NCI-H2227 treated with DMSO at 0.1 percent for 48 hours (cell line): ENCODE data around the gene SEZ6.
"Not testable (repeated sequence)": the region's sequence is repeated elsewhere in the genome, so short reads cannot be mapped to it uniquely, and the experiment has no call there.

ENCODE experiments used
- DNase-seq: peaks from one replicate; lab custom pipeline; 2025; lab: John Stamatoyannopoulos, UW

The SEZ6 gene

DNA sequence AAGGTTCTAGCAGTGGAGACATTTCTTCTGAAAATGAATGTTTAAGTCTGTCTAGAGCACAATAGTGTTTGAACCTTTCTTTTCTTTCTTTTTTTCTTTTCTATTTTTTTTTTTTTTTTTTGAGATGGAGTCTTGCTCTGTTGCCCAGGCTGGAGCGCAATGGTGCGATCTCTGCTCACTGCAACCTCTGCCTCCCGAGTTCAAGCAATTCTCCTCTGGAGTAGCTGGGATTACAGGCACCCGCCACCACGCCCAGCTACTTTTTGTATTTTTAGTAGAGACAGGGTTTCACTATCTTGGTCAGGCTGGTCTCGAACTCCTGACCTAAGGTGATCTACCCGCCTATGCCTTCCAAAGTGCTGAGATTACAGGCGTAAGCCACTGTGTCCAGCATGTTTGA, 71.3 kb downstream of the SEZ6 start:
- DNase-seq: not testable (repeated sequence)

DNA sequence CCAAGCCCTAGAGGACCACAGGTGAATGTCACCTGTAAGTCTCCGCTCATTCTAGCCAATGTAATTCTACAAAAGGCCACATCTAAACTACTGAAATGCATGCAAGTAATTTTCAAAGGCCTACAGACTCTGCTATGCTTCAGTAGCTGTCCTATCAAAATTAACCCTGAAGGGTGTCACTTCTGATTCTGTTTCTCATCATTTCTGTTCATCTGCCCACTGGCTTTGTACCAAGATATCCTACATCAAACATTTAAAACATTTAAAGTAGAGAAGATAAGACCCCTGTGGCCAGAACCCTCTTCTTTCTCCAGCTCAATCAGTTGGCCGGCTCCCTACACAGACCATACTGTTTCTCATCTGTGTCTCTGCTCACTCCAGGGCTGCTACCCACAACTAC, 76.0 kb downstream of the SEZ6 start:
- no peak for DNase-seq

DNA sequence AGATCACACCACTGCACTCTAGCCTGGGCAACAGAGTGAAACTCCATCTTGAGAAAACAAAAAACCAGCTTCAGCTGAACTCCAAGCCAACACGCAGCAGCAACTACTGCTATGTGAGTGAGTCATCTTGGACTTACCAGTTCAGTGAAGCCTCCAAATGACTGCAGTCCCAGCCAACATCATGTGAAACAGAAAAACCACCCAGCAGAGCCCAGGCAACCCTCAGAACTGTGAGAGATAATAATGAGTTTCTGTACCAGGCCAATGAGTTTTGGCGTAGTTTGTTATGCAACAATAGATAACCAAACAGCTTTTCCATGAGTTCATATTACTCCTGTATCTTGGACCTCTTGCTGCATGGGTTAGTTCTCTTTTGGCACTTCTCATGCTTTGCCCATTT, 77.8 kb downstream of the SEZ6 start:
- no peak for DNase-seq

DNA sequence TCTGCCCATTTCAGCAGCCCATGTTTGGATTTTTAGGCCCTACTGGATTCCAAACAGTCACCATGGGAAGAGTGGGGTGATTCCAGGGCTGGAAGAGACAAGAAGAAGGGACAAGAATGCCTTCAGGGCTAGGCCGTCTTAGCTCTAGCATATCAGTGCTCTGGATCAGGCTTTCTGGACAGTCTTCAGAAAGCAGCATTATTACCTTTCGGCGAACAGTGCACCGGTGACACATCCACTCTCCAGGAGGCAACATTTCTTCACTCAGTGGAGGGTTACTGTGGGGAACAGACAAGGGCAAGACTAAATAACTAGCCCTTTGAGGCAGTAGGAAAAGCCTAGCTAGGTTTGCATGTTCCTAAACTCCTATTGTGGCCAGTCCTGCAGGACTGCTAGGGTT, 79.0 kb downstream of the SEZ6 start:
- DNase-seq: no peak

DNA sequence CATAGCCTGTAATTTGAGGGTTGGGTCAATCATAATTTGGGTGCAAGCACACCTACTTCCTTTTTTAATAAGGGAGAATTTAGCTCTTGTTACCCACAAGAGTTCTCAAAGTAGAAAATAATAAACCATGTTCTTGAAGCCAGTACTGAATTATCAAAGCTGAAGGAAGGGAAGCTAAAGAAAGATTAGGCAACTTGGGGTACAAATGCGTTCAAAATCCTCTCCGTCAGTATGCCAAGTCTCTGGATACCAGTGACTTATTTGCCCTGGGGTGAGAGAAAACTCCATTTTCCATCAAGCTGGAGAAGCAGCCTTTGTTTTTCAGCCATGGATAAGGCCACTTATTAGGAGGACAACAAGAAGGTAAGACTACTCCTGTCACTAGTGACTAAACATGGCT, 79.5 kb downstream of the SEZ6 start:
- DNase-seq: no peak

DNA sequence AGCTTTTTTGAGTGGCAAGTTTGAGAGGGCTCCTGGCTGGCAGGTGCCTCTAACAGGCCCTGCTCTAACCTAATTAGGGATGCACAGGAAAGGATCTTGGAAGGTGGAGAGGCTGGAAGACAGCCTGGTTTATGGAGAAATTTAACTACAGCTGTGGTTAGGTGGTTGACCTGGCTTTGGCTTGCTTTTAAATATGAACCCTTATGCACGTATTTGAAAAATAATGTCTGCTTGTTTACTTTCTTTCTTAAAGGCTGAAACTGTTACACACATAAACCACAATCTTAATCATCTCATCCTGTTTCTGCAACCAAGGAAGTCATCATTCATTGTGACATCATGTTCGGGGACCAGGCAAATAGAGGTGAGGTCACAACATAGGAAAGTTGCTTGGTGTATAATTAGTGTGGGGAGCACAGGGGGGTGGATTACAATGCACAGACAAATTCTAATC, 79.9 kb downstream of the SEZ6 start:
- no peak for DNase-seq

DNA sequence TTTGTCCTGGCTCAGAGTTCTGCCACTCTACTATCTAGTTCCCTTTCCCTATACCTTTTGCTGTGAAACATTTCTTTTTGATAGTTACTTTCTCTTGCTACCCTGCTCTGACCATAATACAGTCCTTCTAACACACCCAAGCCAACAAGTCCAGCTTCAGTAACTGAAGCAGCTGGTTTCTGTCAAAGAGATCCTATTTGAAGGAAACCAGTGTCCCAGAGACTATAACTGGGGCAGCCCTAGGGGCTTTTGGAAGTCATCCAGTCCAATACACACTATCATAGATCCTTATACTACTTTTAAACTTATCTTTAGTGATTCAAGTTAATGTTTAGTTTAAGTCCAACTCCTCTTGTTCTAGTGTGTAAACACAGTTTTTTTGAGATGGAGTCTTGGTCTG, 85.6 kb downstream of the SEZ6 start:
- DNase-seq: no peak

DNA sequence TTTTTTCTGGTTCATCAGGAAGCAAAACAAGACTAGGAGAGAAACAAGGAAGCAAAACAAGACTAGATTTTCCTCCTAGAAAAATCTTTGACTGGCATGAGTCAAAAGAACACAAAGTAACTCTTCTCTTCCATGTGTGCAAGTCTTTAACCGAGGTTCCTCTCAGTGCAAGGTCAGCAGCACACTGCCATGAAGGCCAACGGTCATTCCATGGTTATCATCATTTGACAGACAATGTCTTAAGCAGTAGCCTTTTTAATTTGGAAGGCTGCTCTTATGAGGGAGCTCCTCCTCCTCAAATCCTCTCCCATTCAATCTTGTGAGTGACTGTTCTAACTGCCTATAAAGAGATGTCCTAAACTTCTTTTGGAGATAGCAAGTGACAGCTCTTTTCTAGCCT, 87.5 kb downstream of the SEZ6 start:
- no peak for DNase-seq

DNA sequence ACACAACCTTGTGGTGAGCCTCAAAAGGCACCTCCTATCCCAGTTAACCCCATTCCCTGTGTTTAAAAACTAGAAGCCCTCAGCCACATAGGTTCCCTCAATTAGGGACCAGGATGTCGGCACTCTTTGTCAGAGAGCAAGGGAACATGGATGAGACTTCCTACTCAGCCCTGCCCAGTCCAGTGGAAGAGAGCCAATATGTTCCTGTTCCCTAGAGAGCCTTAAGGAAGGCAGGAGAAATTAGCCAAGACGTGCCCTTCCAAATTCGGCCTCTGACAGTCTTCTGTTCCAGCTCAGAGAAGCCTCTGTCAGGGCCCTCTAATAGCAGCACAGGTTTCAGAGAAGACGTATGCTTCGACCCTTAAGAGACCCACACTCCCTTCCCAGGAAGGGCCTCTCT, 88.4 kb downstream of the SEZ6 start:
- DNase-seq: no peak

DNA sequence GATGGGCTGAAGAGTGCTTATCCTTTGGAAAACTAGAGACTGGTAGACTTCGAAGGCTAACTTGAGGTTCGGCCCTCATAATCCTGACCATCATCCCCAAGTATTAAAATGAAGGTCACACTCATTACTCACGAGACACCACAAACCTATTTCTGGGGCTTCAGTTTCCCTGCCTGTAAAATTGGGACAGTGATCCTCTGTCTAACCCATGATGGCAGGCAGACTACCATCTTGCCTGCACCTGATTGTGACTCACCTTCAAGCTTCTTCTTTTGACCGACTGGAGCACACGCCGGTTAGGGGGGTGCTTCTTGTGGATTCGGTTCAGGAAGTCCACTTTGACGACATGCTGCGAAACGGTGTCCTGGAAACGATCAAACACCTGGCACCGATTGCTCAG, 88.8 kb downstream of the SEZ6 start:
- DNase-seq: no peak

DNA sequence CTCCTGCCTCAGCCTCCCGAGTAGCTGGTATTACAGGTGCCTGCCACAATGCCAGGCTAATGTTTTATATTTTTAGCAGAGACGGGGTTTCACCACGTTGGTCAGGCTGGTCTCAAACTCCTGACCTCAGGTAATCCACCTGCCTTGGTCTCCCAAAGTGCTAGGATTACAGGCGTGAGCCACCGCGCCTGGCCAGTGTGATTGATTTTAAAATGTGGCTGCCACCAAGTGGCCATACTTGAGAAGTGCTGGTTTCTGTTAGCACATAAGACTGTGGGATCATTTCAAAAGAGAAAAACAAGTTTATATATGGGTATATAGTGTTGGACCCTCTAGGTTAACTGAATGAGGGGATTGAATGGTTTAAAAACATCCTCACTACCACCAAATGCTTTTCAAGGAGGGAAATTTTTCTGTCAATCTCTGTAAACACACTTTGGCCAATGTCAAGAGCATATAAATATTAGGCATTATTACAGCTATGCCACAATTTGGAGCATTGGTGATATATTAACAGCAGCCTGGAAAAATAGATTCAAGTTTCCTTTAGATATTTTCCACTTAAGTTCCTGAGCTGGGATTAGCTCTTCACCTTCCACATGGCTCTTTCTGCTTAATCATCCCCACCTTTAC, 89.4 kb downstream of the SEZ6 start:
- peak; percentile 8 for DNase-seq

DNA sequence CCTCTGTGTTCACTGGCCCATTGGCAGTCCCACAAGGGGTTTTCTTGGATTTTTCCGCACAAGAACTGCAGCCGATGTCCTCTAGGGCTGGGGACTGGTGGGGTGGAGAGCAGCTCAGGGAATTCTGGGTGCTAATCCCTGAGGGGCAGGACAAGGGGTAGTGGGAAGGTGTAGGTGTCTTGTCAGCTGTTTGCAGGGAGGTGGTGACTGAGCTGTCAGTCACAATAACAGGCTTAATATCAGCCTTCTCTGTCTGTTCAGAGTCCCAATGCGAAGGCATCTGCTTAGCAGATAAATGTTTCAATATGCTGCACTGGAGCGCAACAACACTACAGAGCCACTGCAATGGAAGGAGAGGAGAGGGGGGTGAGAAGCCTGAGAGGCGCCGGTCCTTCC, 92.9 kb downstream of the SEZ6 start:
- DNase-seq: no peak

DNA sequence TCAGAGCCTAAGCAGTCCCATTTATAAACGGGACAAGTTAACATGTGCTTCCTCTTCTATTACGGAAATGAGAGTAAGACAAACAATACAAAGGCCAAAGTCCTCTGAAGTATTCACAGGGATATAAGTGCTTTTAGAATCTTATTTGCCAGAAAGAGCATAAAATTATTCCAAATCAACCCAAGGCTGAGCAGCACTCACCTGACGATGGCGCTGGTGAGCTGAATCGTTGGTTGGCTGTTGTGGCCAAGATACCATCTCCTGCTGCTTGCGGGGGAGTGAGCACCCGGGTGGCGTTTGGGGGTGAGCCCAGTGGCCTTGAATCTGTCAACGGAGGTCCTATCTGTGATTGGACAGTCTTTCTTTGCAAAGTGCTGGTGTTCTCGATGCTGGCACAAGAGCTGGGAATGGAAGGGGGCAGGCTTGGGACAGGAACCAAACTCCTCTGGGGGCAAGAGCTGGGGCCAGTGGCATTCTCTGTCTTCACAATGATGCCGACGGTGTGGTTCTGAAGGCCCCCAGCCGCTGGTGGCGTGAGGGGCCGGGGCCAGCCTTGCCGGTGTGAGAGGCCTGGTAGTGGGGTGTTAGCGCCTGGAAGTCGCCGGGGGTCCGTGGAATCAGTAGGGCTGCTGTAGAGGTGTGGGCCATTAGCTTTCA, 93.4 kb downstream of the SEZ6 start:
- no peak for DNase-seq

DNA sequence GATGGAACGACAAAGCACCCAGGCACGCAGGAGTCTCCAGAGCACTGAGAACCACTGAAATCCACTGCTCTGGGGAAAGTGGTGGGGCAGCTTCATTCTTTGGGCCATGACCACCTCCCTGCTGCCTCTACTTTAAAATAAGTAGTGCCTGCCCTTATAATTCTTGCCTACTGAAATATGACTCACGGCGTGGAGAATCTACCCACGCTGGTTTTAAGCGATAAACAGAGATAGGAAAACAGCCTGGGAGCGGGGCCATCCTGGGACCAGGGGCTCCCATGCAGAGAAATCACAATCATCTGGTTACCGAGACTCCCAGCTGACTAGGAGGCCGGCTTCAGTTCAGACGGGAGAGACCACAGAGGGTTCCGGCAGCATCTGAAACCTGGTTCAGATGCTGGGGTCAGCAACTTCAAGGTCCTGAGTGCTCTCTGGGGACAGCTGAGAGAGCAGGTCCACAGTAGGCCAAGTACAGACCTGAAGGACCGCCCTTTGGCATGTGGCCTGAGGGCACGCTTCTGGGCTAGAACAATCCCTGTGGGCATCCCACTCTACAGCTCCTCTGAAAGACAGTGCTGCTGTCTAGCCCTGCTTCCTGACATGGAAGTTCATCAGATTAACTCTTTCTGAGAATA, 94.3 kb downstream of the SEZ6 start:
- DNase-seq: no peak

DNA sequence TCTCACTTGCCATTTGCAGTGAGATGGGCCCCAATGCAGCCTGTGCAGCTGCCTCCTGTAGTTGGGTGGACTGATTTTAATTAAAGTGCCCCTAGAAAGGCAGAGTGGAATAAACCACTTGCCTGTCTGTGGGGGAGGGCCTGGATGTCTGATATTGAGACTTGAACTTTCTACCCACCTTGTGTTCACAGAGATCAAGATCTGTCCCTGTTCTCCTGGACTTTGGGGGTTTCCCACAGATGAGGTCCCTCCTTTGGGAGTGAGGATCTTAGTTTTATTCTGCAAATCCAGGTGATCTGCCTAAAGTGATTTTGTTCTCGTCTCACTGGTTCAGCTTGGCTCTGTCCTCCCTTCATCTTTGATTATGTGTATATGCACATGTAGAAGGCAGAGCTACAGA, 95.3 kb downstream of the SEZ6 start:
- no peak for DNase-seq

DNA sequence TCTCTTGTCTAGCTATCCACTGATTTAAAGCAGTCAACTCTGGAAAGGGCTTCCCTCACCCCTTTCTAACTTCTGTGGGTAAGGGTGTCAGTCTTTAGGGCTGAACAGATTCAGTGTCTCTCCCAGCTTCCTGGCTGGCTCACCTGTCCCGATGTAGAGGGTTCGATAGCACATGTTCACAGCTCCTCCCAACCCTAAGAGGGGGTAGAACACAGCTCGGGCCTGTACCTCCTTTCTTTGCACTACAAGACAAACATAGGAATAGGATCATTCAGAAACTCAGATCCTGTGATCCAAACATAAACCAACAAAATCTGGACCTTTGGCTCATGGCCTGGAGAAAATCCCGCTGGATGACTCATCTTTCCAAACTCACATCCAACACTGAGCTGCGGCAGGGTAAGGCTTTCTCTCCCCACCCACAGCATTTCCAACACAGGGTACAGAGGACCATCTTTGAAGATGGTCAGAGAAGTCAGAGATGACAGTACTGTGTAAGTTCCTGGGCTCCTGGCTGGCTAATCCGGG, 97.1 kb downstream of the SEZ6 start:
- no peak for DNase-seq

DNA sequence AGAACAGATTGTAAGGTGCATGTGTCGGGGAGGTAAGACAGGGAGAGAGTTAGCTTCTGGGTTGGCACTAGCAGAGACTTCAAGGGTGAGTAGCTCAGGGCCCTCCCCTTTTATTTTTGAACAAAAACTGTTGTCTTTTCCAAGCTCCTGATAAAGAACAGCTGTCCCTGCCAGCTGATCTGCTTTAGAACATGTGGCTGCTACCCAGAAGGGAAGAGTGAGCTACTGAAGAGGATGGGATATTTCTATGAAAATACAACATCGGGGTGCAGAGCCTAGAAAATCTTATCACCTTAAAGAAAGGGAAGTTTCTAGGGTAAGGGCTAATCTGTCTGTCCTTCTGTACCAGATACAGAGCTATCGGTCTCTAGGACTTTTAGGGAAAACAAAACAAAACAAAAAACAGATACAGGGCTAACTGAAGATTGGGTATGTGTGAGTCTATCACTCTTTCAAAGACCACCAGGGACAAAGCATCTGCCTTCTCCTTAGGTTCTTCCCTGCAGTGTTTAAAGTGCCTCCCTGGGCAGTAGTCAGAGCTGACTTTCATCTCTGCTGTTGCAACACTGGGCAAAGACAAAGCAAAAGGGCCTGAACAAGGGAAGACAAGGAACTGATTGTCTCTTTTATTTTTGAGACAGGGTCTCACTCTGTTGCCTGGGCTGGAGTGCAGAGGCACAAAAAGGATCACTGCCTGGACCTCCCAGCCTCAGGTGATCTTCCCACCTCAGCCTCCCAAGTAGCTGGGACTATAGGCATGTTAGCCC, 97.9 kb downstream of the SEZ6 start:
- no peak for DNase-seq

DNA sequence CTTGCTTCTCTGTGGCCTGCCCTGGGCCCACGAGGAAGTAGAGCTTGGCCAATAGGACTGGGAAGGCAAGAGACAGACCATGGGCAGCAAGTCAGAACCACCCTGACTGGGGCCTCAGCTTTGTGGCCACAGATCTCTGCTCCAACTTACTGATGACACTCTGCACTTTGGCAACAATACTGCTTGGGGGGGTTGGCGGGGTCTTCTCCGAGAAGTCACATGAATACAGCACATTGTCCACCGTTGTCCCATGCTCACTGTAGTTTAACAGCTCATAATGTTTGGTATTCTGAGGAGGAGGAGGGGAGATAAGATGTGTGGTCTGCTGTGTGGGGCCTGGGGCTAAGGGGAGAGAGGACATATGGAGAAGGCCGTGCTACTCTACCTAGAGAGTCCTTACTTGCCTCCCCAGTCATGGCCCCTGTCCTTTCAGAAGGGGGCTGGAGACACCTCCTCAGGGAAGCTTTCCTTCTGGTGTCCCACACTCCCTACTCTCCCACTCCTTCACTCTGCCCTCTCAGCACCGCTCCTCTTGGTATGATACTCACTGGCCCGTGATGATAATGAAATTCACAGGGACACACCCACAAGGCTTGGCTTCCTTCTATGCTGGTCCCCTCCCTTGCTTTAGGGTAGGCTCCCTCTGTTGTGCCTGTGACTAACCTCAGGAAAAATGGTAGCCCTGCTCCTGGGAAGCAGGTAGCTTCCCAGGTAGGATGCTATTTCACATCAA, 99.0 kb downstream of the SEZ6 start:
- no peak for DNase-seq

DNA sequence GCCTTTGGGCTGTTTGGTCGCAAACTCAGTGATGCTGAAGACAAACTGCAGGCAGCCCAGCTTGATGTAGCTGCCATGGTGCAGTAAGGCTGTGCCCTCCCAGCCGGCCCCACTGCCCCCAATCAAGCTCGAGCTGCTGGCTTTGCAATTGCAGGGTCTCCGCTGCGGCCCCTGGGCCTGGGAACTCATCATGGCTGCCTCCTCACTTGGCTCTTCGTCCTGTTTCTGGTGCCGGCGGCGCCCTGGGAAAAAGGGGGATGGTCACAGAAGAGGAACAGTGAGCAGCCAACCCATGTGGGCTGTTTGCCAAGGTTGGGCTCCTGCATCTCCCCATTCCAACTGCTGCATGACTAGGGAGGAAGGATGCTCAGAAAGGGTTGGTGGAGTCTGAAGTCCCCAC, 99.6 kb downstream of the SEZ6 start:
- no peak for DNase-seq
